GM11168 (cell line): Measurements from ENCODE around the gene PTPRJ.
"Not testable (repeated sequence)": the region's sequence is repeated elsewhere in the genome, so short reads cannot be mapped to it uniquely, and the experiment has no call there.

ENCODE experiments used
- in situ Hi-C: fragments of 300-500 bp; cut with MboI; formaldehyde crosslinking; loops from one replicate; pipeline ENCODE4 v1.12.0; 2022; ENCODE audit warnings: low sequenced_read_pairs; ENCODE audit not compliant: unreplicated experiment

Gene PTPRJ

DNA sequence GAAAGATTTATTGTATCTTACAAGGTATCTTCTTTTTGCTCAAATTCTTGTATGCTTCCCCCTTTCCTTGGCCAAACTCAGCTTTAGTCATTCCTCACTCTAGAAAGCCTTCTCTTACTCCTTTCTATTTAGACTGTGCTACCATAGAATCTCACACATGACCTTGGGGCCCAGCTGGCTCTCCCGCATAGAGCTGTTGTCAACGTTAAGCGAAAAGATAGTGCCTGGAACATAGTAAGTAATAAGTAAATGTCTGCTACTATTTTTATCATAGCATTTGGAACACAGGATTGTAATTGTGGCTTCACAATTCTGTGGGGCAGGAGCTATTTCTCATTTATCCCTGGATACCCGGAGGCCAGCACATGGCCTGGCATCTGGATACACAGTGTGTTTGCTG lies 197.3 kb downstream of the PTPRJ start:
- in situ Hi-C loops: no loop called here

- in situ Hi-C loops: no loop called here
Observed at GRCh38 chr11:48180627-48181026, 200.3 kb downstream of the PTPRJ start.

DNA sequence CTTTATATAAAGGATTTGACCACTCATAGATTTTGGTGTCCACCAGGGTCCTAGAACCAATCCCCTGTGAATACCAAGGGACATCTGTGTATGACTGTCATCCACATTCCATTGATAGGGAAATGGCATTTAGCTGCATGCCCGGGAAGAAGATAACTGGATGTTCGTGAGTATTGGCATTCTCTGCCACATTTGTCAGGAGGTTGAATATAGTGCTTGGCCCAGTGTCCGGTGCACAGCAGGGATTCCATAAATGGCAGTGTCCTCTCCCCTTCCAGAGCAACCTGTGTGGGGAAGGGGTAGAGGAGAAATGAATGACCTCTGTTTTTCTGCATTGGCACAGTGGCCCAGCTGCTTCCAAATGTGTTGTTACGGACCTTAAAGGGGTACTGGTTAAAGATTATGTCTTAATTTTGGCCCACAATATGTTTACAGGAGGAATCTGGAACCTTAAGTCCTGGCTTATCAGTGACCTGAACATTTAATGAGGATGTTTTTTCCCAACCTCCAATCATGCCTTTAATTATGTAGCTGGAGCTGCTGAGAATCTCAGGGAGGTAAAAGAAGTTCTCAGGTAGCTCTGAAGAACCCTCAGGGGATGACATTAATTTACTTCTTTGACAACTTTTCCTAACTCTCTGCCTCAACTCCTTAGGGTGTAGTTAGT lies 202.6 kb downstream of the PTPRJ start:
- in situ Hi-C loops: no loop called here

DNA sequence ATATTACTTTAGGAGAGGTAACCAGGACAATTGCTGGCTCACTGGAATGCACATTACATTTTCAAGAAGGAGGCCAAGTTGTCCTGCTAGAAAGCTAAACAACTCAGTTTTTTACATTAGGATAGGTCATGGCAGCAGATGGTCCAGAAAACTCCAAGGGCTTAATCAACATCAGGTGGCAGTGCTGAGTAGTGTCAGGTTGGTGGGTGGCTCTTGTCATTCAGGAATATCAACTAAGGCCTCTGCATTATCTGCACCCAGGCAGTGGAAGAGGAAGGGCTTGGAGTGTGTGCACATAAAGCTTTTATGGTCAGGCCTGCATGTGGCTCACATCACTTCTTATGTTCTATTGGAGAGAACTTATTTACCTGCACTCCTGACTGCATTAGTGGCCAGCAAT lies 204.1 kb downstream of the PTPRJ start:
- in situ Hi-C loops: no loop called here

DNA sequence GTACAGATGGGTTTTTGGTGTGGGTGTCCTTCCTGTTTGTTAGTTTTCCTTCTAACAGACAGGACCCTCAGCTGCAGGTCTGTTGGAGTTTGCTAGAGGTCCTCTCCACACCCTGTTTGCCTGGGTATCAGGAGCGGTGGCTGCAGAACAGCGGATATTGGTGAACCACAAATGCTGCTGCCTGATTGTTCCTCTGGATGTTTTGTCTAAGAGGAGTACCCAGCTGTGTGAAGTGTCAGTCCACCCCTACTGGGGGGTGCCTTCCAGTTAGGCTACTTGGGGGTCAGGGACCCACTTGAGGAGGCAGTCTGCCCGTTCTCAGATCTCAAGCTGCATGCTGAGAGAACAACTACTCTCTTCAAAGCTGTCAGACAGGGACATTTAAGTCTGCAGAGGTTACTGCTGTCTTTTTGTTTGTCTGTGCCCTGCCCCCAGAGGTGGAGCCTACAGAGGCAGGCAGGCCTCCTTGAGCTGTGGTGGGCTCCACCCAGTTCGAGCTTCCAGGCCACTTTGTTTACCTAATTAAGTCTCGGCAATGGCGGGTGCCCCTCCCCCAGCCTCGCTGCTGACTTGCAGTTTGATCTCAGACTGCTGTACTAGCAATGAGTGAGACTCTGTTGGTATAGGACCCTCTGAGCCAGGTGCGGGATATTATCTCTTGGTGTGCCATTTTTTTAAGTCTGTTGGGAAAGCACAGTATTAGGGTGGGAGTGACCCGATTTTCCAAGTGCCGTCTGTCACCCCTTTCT lies 210.7 kb downstream of the PTPRJ start:
- in situ Hi-C loops: not testable (repeated sequence)

- in situ Hi-C loops: no loop called here
Observed at GRCh38 chr11:48193876-48194275, 213.5 kb downstream of the PTPRJ start.

DNA sequence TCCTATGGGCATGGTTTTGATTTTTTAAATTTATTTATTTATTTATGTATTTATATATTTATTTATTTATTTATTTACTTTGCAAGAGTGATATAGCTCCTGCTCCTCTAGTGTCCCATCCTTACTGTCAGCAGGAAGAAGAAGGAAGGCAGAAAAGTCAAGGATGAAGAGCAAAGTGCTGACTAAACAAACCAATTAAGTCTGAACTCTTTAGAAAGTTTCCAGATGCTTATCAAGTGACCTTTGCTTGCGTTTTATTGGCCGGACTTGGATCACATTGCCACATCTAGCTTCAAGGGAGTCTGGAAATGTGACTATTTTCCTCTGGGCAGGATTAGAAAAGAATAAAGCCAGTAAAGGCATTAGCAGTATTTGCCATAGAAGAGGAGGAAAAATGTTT lies 227.5 kb downstream of the PTPRJ start:
- in situ Hi-C loops: no loop called here

DNA sequence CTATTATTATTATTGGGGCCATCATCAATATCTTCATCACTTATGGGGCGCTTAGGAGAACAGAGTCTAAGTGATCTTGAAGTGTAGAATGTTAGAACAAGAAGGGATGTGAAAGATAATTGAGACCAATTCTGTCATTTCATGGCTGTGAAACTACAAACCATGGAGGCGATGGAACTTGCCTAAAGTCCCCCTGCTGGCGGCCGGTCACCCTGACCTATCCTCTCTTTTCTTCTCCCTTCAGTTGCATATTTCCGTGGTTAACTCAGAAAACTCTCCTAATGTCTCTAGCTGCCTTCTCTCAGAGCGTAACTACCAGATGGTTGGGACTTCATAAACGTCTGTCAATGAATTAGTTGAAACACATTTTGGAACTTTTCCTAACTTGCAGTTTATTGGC lies 229.7 kb downstream of the PTPRJ start:
- in situ Hi-C loops: no loop called here

GRCh38 chr11:48216510-48216909 lies 236.2 kb downstream of the PTPRJ start, which contains the start of gene OR4B1:
OR4B1 (plus strand) TSS chr11:48216810; CDS start chr11:48216810, 0 bp downstream.
- in situ Hi-C loops: no loop called here
